Nephron progenitor cell (in vitro differentiated cells): ENCODE results near the gene GALP.
A peak's percentile ranks its signal among the peaks of the same experiment; 100 is the strongest.

Source experiments
- DNase-seq: peaks from one replicate; pipeline ENCODE4 v3.0.0; 2021
- H3K27ac Mint-ChIP-seq: 2 replicates; pipeline ENCODE4 v1.8.0; 2021; ENCODE audit warnings: mild to moderate bottlenecking, moderate library complexity, mixed read lengths
- H3K27me3 Mint-ChIP-seq: 2 replicates; pipeline ENCODE4 v1.8.0; 2021; ENCODE audit warnings: mild to moderate bottlenecking, low read depth, mixed read lengths; ENCODE audit not compliant: poor library complexity
- H3K36me3 Mint-ChIP-seq: 2 replicates; pipeline ENCODE4 v1.8.0; 2021; ENCODE audit warnings: low read depth, mixed read lengths
- H3K4me1 Mint-ChIP-seq: 2 replicates; pipeline ENCODE4 v1.8.0; 2021; ENCODE audit warnings: mixed read lengths
- H3K4me3 Mint-ChIP-seq: 2 replicates; pipeline ENCODE4 v1.8.0; 2021; ENCODE audit warnings: mild to moderate bottlenecking, moderate library complexity, mixed read lengths
- H3K9me3 Mint-ChIP-seq: 2 replicates; pipeline ENCODE4 v1.8.0; 2021; ENCODE audit warnings: mild to moderate bottlenecking, moderate library complexity, mixed read lengths
- TF ChIP-seq, protein P1 (sequence below): fragments of 200-600 bp; sonication (generic); IDR thresholded peaks from 2 replicates; pipeline ENCODE4 v1.5.0; 2021; ENCODE audit warnings: antibody characterized with exemption

Gene GALP

GRCh38 chr19:56158170-56158757 is 17.5 kb upstream of the GALP start:
- peaks cover 10% of the 10 kb centered on the region for H3K4me1 Mint-ChIP-seq
- DNase-seq, result no peak
- no peaks in the 10 kb centered on the region for H3K9me3 Mint-ChIP-seq
- TF ChIP-seq, protein P1, sequence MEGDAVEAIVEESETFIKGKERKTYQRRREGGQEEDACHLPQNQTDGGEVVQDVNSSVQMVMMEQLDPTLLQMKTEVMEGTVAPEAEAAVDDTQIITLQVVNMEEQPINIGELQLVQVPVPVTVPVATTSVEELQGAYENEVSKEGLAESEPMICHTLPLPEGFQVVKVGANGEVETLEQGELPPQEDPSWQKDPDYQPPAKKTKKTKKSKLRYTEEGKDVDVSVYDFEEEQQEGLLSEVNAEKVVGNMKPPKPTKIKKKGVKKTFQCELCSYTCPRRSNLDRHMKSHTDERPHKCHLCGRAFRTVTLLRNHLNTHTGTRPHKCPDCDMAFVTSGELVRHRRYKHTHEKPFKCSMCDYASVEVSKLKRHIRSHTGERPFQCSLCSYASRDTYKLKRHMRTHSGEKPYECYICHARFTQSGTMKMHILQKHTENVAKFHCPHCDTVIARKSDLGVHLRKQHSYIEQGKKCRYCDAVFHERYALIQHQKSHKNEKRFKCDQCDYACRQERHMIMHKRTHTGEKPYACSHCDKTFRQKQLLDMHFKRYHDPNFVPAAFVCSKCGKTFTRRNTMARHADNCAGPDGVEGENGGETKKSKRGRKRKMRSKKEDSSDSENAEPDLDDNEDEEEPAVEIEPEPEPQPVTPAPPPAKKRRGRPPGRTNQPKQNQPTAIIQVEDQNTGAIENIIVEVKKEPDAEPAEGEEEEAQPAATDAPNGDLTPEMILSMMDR, result no peak
- no peak overlapping the region for H3K27ac Mint-ChIP-seq
- H3K27me3 Mint-ChIP-seq, result peaks cover 5% of the 10 kb centered on the region
- peaks cover 60% of the 10 kb centered on the region for H3K36me3 Mint-ChIP-seq
- H3K4me3 Mint-ChIP-seq, result no peak overlapping the region

DNA sequence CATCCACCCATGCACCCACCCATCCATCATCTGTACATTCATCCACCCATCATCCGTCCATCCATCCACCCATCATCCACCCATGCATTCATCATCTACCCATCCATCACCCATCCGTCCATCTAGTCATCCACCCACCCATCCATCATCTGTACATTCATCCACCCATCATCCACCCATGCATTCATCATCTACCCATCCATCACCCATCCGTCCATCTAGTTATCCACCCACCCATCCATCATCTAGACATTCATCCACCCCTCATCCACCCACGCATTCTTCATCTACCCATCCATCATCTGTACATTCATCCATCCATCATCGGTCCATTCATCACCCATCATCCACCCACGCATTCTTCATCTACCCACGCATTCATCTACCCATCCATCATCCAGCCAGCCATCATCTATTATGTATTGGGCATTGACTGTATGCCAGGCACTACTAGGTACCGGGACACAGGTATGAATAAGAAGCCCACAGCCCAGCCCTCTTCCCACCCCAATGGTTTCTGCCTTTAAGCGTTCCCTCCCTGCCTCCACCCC is 16.7 kb upstream of the GALP start:
- Mint-ChIP-seq H3K4me3 (no peak overlapping the region), H3K27ac (peak overlapping the region; percentile 30), H3K36me3 (peaks cover 52% of the 10 kb centered on the region)

GRCh38 chr19:56159622-56160271 is 16.1 kb upstream of the GALP start:
- DNase-seq, result no peak
- Mint-ChIP-seq H3K27ac (no peak overlapping the region), H3K27me3 (peaks cover 8% of the 10 kb centered on the region), H3K36me3 (peaks cover 49% of the 10 kb centered on the region), H3K4me3 (no peak overlapping the region), H3K9me3 (no peaks in the 10 kb centered on the region), H3K4me1 (no peaks in the 10 kb centered on the region)
- TF ChIP-seq, protein P1, result no peak

More for the DNA sequence above, 16.7 kb upstream of the GALP start:
- Mint-ChIP-seq H3K4me1 (peaks cover 1% of the 10 kb centered on the region), H3K27me3 (peaks cover 5% of the 10 kb centered on the region), H3K9me3 (no peaks in the 10 kb centered on the region)
- no peak for DNase-seq
- TF ChIP-seq, protein P1, result no peak

DNA sequence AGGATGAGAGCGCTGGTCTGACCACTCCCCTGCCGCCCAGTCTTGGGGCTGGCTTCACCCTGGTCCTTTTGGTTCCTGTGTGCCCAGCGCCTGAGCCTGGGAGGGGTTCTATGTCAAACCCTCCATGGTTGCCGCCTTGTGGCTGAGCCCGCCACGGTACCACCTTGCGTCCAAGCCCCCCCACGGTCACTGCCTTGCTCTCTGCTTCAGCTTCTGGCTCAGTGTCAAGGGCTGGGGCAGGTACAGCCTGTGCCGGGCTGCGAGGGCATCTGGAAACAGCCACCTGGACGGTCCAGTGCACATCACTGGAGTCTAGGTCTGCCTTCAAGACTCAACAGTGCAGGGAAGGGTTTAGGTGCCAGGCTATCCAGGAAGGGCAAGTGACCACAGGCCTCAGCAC is 14.3 kb upstream of the GALP start:
- H3K36me3 Mint-ChIP-seq, result peaks cover 31% of the 10 kb centered on the region
- H3K9me3 Mint-ChIP-seq, result no peaks in the 10 kb centered on the region
- H3K27me3 Mint-ChIP-seq, result peaks cover 15% of the 10 kb centered on the region
- H3K4me1 Mint-ChIP-seq, result no peaks in the 10 kb centered on the region
- H3K27ac Mint-ChIP-seq, result no peak overlapping the region
- no peak for DNase-seq
- no peak overlapping the region for H3K4me3 Mint-ChIP-seq
- TF ChIP-seq, protein P1, result no peak

GRCh38 chr19:56162258-56162657 is 13.6 kb upstream of the GALP start:
- no peaks in the 10 kb centered on the region for H3K9me3 Mint-ChIP-seq
- no peaks in the 10 kb centered on the region for H3K4me1 Mint-ChIP-seq
- TF ChIP-seq, protein P1, result no peak
- no peak overlapping the region for H3K4me3 Mint-ChIP-seq
- peaks cover 24% of the 10 kb centered on the region for H3K36me3 Mint-ChIP-seq
- no peak overlapping the region for H3K27ac Mint-ChIP-seq
- no peak for DNase-seq
- peaks cover 17% of the 10 kb centered on the region for H3K27me3 Mint-ChIP-seq
